Astrocyte (in vitro differentiated cells and primary cell): ENCODE measurements around the gene UBXN4. TPM values are rescaled to one million over a fixed set of nuclear protein-coding genes. Genes with fewer than 3 reads are reported as not detected.
A peak's percentile ranks its signal among the peaks of the same experiment; 100 is the strongest.

Source experiments
- DNase-seq: peaks from one replicate; pipeline ENCODE4 v3.0.0-alpha.2; 2010; ENCODE audit warnings: low read depth
- FAIRE-seq: peaks from 2 replicates; lab custom pipeline; 2011; peaks lifted over from hg19 to GRCh38; lab: Jason Lieb, UNC
- H2AFZ ChIP-seq: 2 replicates; pipeline ENCODE4 v1.6.0; 2012; ENCODE audit warnings: low read depth, low read length, inconsistent platforms
- H3K27ac ChIP-seq: 2 replicates; pipeline ENCODE4 v1.5.1; 2011; ENCODE audit warnings: low read depth, low read length, inconsistent platforms
- H3K27me3 ChIP-seq: 2 replicates; pipeline ENCODE4 v1.6.0; 2011; ENCODE audit warnings: low read length, inconsistent platforms; ENCODE audit not compliant: insufficient read depth
- H3K36me3 ChIP-seq: 2 replicates; pipeline ENCODE4 v1.5.1; 2011; ENCODE audit warnings: low read length, inconsistent platforms; ENCODE audit not compliant: insufficient read depth
- H3K4me1 ChIP-seq: 2 replicates; pipeline ENCODE4 v1.5.1; 2011; ENCODE audit warnings: low read length, inconsistent platforms; ENCODE audit not compliant: insufficient read depth
- H3K4me2 ChIP-seq: 2 replicates; pipeline ENCODE4 v1.6.0; 2012; ENCODE audit warnings: low read length, inconsistent platforms
- H3K4me3 ChIP-seq: 2 replicates; pipeline ENCODE4 v1.5.1; 2011; ENCODE audit warnings: low read depth, mild to moderate bottlenecking, low read length, inconsistent platforms; ENCODE audit not compliant: insufficient read depth
- H3K79me2 ChIP-seq: 2 replicates; pipeline ENCODE4 v1.6.0; 2012; ENCODE audit warnings: mild to moderate bottlenecking, low read length, inconsistent platforms; ENCODE audit not compliant: insufficient read depth
- H3K9ac ChIP-seq: 2 replicates; pipeline ENCODE4 v1.6.0; 2012; ENCODE audit warnings: mild to moderate bottlenecking, low read length, inconsistent platforms
- H3K9me3 ChIP-seq: 2 replicates; pipeline ENCODE4 v1.5.1; 2012; ENCODE audit warnings: low read depth, mild to moderate bottlenecking, low read length, inconsistent platforms; ENCODE audit not compliant: insufficient read depth
- H4K20me1 ChIP-seq: 2 replicates; pipeline ENCODE4 v1.6.0; 2012; ENCODE audit warnings: low read length, inconsistent platforms; ENCODE audit not compliant: insufficient read depth
- H3K27ac Mint-ChIP-seq: one replicate; pipeline ENCODE4 v1.8.0; 2021; ENCODE audit warnings: mild to moderate bottlenecking, mixed read lengths; ENCODE audit not compliant: unreplicated experiment
- H3K27me3 Mint-ChIP-seq: one replicate; pipeline ENCODE4 v1.8.0; 2021; ENCODE audit warnings: low read depth, mixed read lengths; ENCODE audit not compliant: unreplicated experiment
- H3K36me3 Mint-ChIP-seq: one replicate; pipeline ENCODE4 v1.8.0; 2021; ENCODE audit warnings: low read depth, mixed read lengths; ENCODE audit not compliant: unreplicated experiment
- H3K4me1 Mint-ChIP-seq: one replicate; pipeline ENCODE4 v1.8.0; 2021; ENCODE audit warnings: low read depth, mixed read lengths; ENCODE audit not compliant: unreplicated experiment
- H3K4me3 Mint-ChIP-seq: one replicate; pipeline ENCODE4 v1.8.0; 2021; ENCODE audit warnings: mild to moderate bottlenecking, moderate library complexity, mixed read lengths; ENCODE audit not compliant: unreplicated experiment
- H3K9me3 Mint-ChIP-seq: one replicate; pipeline ENCODE4 v1.8.0; 2021; ENCODE audit warnings: mild to moderate bottlenecking, mixed read lengths; ENCODE audit not compliant: unreplicated experiment
- EZH2 ChIP-seq: IDR thresholded peaks from 2 replicates; pipeline ENCODE4 v1.6.1; 2012; ENCODE audit warnings: mild to moderate bottlenecking, low read length, inconsistent platforms; ENCODE audit not compliant: insufficient read depth
- total RNA-seq: library from RNA; stranded (reverse); gene quantifications from 2 replicates; pipeline ENCODE4 v1.2.1, GENCODE V29; 2021
- TF ChIP-seq, protein P1 (sequence below): IDR thresholded peaks from 2 replicates; pipeline ENCODE4 v1.5.1; 2011; ENCODE audit warnings: low read depth, mild to moderate bottlenecking, inconsistent platforms, low read length, moderate library complexity; ENCODE audit not compliant: insufficient read depth

UBXN4 gene
- total RNA-seq, 1 donor from 2014 or later = 79.4 TPM

DNA sequence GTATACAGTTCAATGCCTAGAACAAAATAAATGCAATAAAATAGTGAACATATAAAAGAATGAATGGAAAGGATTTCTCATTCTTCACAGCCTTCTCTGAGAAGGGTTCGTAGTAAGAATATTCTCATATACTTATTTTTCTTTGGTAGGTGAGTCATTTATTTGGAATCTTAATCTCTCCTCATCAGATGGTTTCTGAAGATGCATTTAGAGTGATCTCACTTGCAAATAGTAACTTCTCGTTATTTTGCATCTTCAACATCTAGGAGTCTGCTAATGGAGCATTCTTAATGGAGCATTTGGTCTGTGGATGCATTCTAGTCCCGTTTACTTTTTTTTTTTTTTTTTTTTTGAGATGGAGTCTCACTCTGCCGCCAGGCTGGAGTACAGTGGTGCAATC lies 3.9 kb downstream of the UBXN4 start:
- Histone ChIP-seq H3K36me3 (peaks cover 14% of the 10 kb centered on the region), H3K9me3 (no peaks in the 10 kb centered on the region), H3K4me3 (no peak overlapping the region), H2AFZ (no peak overlapping the region), H3K4me2 (peak overlapping the region; percentile 82), H3K79me2 (peaks cover 79% of the 10 kb centered on the region), H3K9ac (peak overlapping the region; percentile 17), H3K4me1 (peaks cover 16% of the 10 kb centered on the region), H3K27ac (peak overlapping the region; percentile 71), H4K20me1 (peaks cover 49% of the 10 kb centered on the region), H3K27me3 (no peaks in the 10 kb centered on the region)
- peaks cover 3% of the 10 kb centered on the region for H3K36me3 Mint-ChIP-seq
- peaks cover 24% of the 10 kb centered on the region for H3K4me1 Mint-ChIP-seq
- H3K4me3 Mint-ChIP-seq = peak overlapping the region; percentile 46
- DNase-seq = peak; percentile 83
- FAIRE-seq = no peak
- H3K9me3 Mint-ChIP-seq = no peaks in the 10 kb centered on the region
- H3K27me3 Mint-ChIP-seq = no peaks in the 10 kb centered on the region
- peak overlapping the region; percentile 58 for H3K27ac Mint-ChIP-seq
- TF ChIP-seq EZH2 = no peak
- TF ChIP-seq, protein P1, sequence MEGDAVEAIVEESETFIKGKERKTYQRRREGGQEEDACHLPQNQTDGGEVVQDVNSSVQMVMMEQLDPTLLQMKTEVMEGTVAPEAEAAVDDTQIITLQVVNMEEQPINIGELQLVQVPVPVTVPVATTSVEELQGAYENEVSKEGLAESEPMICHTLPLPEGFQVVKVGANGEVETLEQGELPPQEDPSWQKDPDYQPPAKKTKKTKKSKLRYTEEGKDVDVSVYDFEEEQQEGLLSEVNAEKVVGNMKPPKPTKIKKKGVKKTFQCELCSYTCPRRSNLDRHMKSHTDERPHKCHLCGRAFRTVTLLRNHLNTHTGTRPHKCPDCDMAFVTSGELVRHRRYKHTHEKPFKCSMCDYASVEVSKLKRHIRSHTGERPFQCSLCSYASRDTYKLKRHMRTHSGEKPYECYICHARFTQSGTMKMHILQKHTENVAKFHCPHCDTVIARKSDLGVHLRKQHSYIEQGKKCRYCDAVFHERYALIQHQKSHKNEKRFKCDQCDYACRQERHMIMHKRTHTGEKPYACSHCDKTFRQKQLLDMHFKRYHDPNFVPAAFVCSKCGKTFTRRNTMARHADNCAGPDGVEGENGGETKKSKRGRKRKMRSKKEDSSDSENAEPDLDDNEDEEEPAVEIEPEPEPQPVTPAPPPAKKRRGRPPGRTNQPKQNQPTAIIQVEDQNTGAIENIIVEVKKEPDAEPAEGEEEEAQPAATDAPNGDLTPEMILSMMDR = no peak

GRCh38 chr2:135755573-135755972 lies 13.9 kb downstream of the UBXN4 start:
- Histone ChIP-seq H4K20me1 (peaks cover 11% of the 10 kb centered on the region), H3K27ac (no peak overlapping the region), H3K79me2 (peaks cover 44% of the 10 kb centered on the region), H3K27me3 (no peaks in the 10 kb centered on the region), H3K9me3 (no peaks in the 10 kb centered on the region), H3K4me2 (no peak overlapping the region), H2AFZ (no peak overlapping the region), H3K4me1 (no peaks in the 10 kb centered on the region), H3K36me3 (peaks cover 39% of the 10 kb centered on the region), H3K4me3 (no peak overlapping the region), H3K9ac (no peak overlapping the region)
- Mint-ChIP-seq H3K27ac (no peak overlapping the region), H3K36me3 (peaks cover 16% of the 10 kb centered on the region), H3K27me3 (no peaks in the 10 kb centered on the region), H3K9me3 (peaks cover 3% of the 10 kb centered on the region), H3K4me3 (no peak overlapping the region), H3K4me1 (no peaks in the 10 kb centered on the region)
- TF ChIP-seq EZH2 = no peak
- TF ChIP-seq, protein P1 = no peak
- FAIRE-seq (no peak), DNase-seq (no peak)

- Mint-ChIP-seq H3K27me3 (no peaks in the 10 kb centered on the region), H3K4me3 (no peak overlapping the region), H3K36me3 (peaks cover 16% of the 10 kb centered on the region), H3K9me3 (peaks cover 3% of the 10 kb centered on the region), H3K4me1 (no peaks in the 10 kb centered on the region), H3K27ac (no peak overlapping the region)
- Histone ChIP-seq H3K36me3 (peaks cover 48% of the 10 kb centered on the region), H3K4me1 (no peaks in the 10 kb centered on the region), H3K27me3 (no peaks in the 10 kb centered on the region), H3K4me2 (no peak overlapping the region), H3K4me3 (no peak overlapping the region), H3K79me2 (peaks cover 47% of the 10 kb centered on the region), H3K27ac (no peak overlapping the region), H3K9me3 (no peaks in the 10 kb centered on the region), H2AFZ (no peak overlapping the region), H3K9ac (no peak overlapping the region), H4K20me1 (peaks cover 17% of the 10 kb centered on the region)
- no peak for TF ChIP-seq EZH2
- TF ChIP-seq, protein P1 = no peak
- DNase-seq (no peak), FAIRE-seq (no peak)
Measured at GRCh38 chr2:135756692-135757091, 15.0 kb downstream of the UBXN4 start.
